Umbilical cord (tissue), 2 donors: ENCODE results near the gene AFF2. TPM values are rescaled to one million over a fixed set of nuclear protein-coding genes. Genes with fewer than 3 reads are reported as not detected.

Source experiments
- DNase-seq: peaks from one replicate; pipeline ENCODE4 v3.0.0-alpha.2; 2015; ENCODE audit warnings: low spot score
- total RNA-seq: library from RNA; depleted of rRNA; stranded (reverse); fragments of >200 nt; gene quantifications from one replicate; pipeline ENCODE4 v1.2.3, GENCODE V29; 2014; ENCODE audit warnings: low replicate concordance; ENCODE audit not compliant: insufficient read depth

Gene AFF2
- total RNA-seq, 1 donor from 2014 or later, result 14.7 TPM

GRCh38 chrX:148582353-148582752, 81.9 kb downstream of the AFF2 start:
- no peak for DNase-seq

GRCh38 chrX:148588649-148589310, 88.4 kb downstream of the AFF2 start:
- DNase-seq, result no peak

GRCh38 chrX:148592595-148592994, 92.2 kb downstream of the AFF2 start:
- DNase-seq, result no peak

- DNase-seq, result no peak
Observed at GRCh38 chrX:148593146-148593545, 92.7 kb downstream of the AFF2 start.

- DNase-seq, result no peak
Observed at GRCh38 chrX:148593987-148594386, 93.6 kb downstream of the AFF2 start.

GRCh38 chrX:148599404-148599803, 99.0 kb downstream of the AFF2 start:
- DNase-seq, result no peak

- DNase-seq, result peak; percentile 23
Observed at GRCh38 chrX:148600131-148600530, 99.7 kb downstream of the AFF2 start.

GRCh38 chrX:148600581-148600980, 100.2 kb downstream of the AFF2 start:
- no peak for DNase-seq

GRCh38 chrX:148601034-148601433, 100.6 kb downstream of the AFF2 start:
- DNase-seq, result no peak

- DNase-seq, result peak; percentile 52
Observed at GRCh38 chrX:148609515-148610327, 109.3 kb downstream of the AFF2 start.

GRCh38 chrX:148610328-148610698, 109.9 kb downstream of the AFF2 start:
- DNase-seq, result no peak

GRCh38 chrX:148611993-148612392, 111.6 kb downstream of the AFF2 start:
- DNase-seq, result peak; percentile 23

- DNase-seq, result peak; percentile 6
Observed at GRCh38 chrX:148612431-148612830, 112.0 kb downstream of the AFF2 start.

- peak; percentile 52 for DNase-seq
Observed at GRCh38 chrX:148613636-148614035, 113.2 kb downstream of the AFF2 start.

- DNase-seq, result no peak
Observed at GRCh38 chrX:148615491-148615890, 115.1 kb downstream of the AFF2 start.

- DNase-seq, result no peak
Observed at GRCh38 chrX:148618470-148619445, 118.3 kb downstream of the AFF2 start.

GRCh38 chrX:148620023-148620422, 119.6 kb downstream of the AFF2 start:
- DNase-seq, result no peak

GRCh38 chrX:148624951-148625474, 124.6 kb downstream of the AFF2 start:
- DNase-seq, result no peak

GRCh38 chrX:148628621-148629020, 128.2 kb downstream of the AFF2 start:
- DNase-seq, result no peak

GRCh38 chrX:148629434-148629833, 129.0 kb downstream of the AFF2 start:
- no peak for DNase-seq

GRCh38 chrX:148632444-148632843, 132.0 kb downstream of the AFF2 start:
- DNase-seq, result no peak
